Right atrium auricular region (tissue), 2 donors: ENCODE results near the gene DNAH10. TPM values are rescaled to one million over a fixed set of nuclear protein-coding genes. Genes with fewer than 3 reads are reported as not detected.

Experiments
- DNase-seq: peaks from one replicate; pipeline ENCODE4 v3.0.0-alpha.2; 2019; ENCODE audit warnings: low spot score
- H3K27ac ChIP-seq, 2 donors: fragments of 200-600 bp; sonication (generic); 1 replicate in 1 of 2; 2 replicates in 1 of 2; pipeline ENCODE4 v1.5.1; 2016 to 2019
- H3K27me3 ChIP-seq, 2 donors: fragments of 200-600 bp; sonication (generic); one replicate each; pipeline versions ENCODE4 v1.5.1 to v1.6.0; 2017 to 2019
- H3K36me3 ChIP-seq: fragments of 200-600 bp; sonication (generic); one replicate; pipeline ENCODE4 v1.5.1; 2016
- H3K4me1 ChIP-seq, 2 donors: fragments of 200-600 bp; sonication (generic); one replicate each; pipeline versions ENCODE4 v1.5.1 to v1.6.0; 2017 to 2019
- H3K4me3 ChIP-seq, 2 donors: fragments of 200-600 bp; sonication (generic); 1 replicate in 1 of 2; 2 replicates in 1 of 2; pipeline ENCODE4 v1.5.1; 2017 to 2019; ENCODE audit warnings: mild to moderate bottlenecking in 1 of 2, moderate library complexity in 1 of 2
- H3K9me3 ChIP-seq, 2 donors: fragments of 200-600 bp; sonication (generic); one replicate each; pipeline ENCODE4 v1.5.1; 2019
- CTCF ChIP-seq, 2 donors: fragments of 200-600 bp; sonication (generic); IDR thresholded peaks; one replicate each; pipeline ENCODE4 v1.5.1; 2019; ENCODE audit warnings: antibody characterized with exemption in 2 of 2
- total RNA-seq, 2 donors: library from RNA; depleted of rRNA; stranded (reverse); fragments of >200 nt; gene quantifications; one replicate each; pipeline ENCODE4 v1.1.0, GENCODE V29; 2016

Gene DNAH10
- total RNA-seq, 2 donors from 2014 or later = 0.11 TPM; not detected in 1

GRCh38 chr12:123950476-123951349 lies 188.6 kb downstream of the DNAH10 start:
- Histone ChIP-seq H3K4me3 (no peak overlapping the region), H3K27me3 (no peaks in the 10 kb centered on the region), H3K9me3 (no peaks in the 10 kb centered on the region), H3K27ac (no peak overlapping the region), H3K4me1 (peaks cover 0 to 72% of the 10 kb centered on the region in 2 donors), H3K36me3 (no peaks in the 10 kb centered on the region)
- DNase-seq = no peak
- TF ChIP-seq CTCF (IDR thresholded peaks at IDR 0.05) = no peak

GRCh38 chr12:123951467-123951866 lies 189.4 kb downstream of the DNAH10 start:
- no peak for TF ChIP-seq CTCF (IDR thresholded peaks at IDR 0.05)
- H3K36me3 ChIP-seq = no peaks in the 10 kb centered on the region
- no peak overlapping the region for H3K27ac ChIP-seq
- no peaks in the 10 kb centered on the region for H3K27me3 ChIP-seq
- no peak for DNase-seq
- no peak overlapping the region for H3K4me3 ChIP-seq
- H3K4me1 ChIP-seq = peaks cover 0 to 67% of the 10 kb centered on the region in 2 donors
- H3K9me3 ChIP-seq = no peaks in the 10 kb centered on the region

- Histone ChIP-seq H3K4me3 (no peak overlapping the region), H3K27ac (peak overlapping the region in 1 of 2 donors; percentile 13), H3K27me3 (no peaks in the 10 kb centered on the region), H3K36me3 (no peaks in the 10 kb centered on the region), H3K4me1 (peaks cover 0 to 62% of the 10 kb centered on the region in 2 donors), H3K9me3 (no peaks in the 10 kb centered on the region)
- no peak for DNase-seq
- no peak for TF ChIP-seq CTCF (IDR thresholded peaks at IDR 0.05)
These were observed 189.9 kb downstream of the DNAH10 start for GRCh38 chr12:123952037-123952436.

- Histone ChIP-seq H3K4me3 (no peak overlapping the region), H3K27ac (peak overlapping the region; percentile 67 to 80), H3K27me3 (no peaks in the 10 kb centered on the region), H3K9me3 (no peaks in the 10 kb centered on the region), H3K4me1 (peaks cover 0 to 43% of the 10 kb centered on the region in 2 donors), H3K36me3 (no peaks in the 10 kb centered on the region)
- TF ChIP-seq CTCF (IDR thresholded peaks at IDR 0.05) = no peak
- peak; percentile 26 for DNase-seq
These were observed 192.7 kb downstream of the DNAH10 start for GRCh38 chr12:123954647-123955350.

- Histone ChIP-seq H3K9me3 (no peaks in the 10 kb centered on the region), H3K27ac (no peak overlapping the region), H3K36me3 (no peaks in the 10 kb centered on the region), H3K27me3 (no peaks in the 10 kb centered on the region), H3K4me3 (no peak overlapping the region), H3K4me1 (peaks cover 0 to 29% of the 10 kb centered on the region in 2 donors)
- DNase-seq = peak; percentile 21
- TF ChIP-seq CTCF (IDR thresholded peaks at IDR 0.05) = no peak
These were observed 194.1 kb downstream of the DNAH10 start for GRCh38 chr12:123956249-123956648.
